Esophagus muscularis mucosa (tissue), 4 donors: ENCODE results near the gene PLEKHG1.

Source experiments
- CTCF ChIP-seq, 3 experiments: fragments of 200-600 bp in 2 of 3; fragments of 450-650 bp in 1 of 3; sonication (generic) in 2 of 3; IDR thresholded peaks; one replicate each; pipeline ENCODE4 v1.5.1; 2017 to 2019; ENCODE audit warnings: antibody characterized with exemption in 3 of 3, mild to moderate bottlenecking in 2 of 3, moderate library complexity in 1 of 3
- EP300 ChIP-seq: sonication (generic); formaldehyde crosslinking; IDR thresholded peaks from one replicate; pipeline ENCODE4 v1.6.1; 2017; ENCODE audit warnings: antibody characterized with exemption
- POLR2A ChIP-seq: fragments of 450-650 bp; IDR thresholded peaks from one replicate; pipeline ENCODE4 v1.6.1; 2017; ENCODE audit warnings: antibody characterized with exemption, moderate library complexity, mild to moderate bottlenecking, low read depth
- POLR2AphosphoS5 ChIP-seq, 2 donors: sonication (generic); formaldehyde crosslinking; IDR thresholded peaks; one replicate each; pipeline ENCODE4 v1.6.1; 2017; ENCODE audit warnings: antibody characterized with exemption in 2 of 2

DNA sequence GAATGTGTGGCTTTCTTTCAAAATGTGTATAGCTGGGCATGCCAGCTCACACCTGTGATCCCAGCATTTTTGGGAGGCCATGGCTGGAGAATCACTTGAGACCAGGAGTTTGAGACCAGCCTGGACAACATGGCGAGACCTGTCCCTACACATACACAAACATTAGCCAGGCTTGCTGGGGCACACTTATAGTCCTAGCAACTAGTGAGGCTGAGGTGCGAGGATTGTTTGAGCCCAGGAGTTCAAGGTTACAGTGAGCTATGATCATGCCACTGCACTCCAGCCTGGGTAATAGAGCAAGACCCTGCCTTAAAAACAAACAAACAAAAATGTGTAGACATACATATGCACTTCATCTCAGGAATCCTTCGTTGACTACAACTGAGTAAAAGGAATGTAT, 31.1 kb upstream of the PLEKHG1 start:
- TF ChIP-seq CTCF (IDR thresholded peaks at IDR 0.05) (no peak), EP300 (no peak), POLR2A (no peak), POLR2AphosphoS5 (IDR thresholded peaks at IDR 0.05) (no peak)
